Measurements from ENCODE around the gene TFF2. TPM values are rescaled to one million over a fixed set of nuclear protein-coding genes. Genes with fewer than 3 reads are reported as not detected.
A peak's percentile ranks its signal among the peaks of the same experiment; 100 is the strongest.

TFF2 gene
- polyA plus RNA-seq, 3 donors, result not detected

DNA sequence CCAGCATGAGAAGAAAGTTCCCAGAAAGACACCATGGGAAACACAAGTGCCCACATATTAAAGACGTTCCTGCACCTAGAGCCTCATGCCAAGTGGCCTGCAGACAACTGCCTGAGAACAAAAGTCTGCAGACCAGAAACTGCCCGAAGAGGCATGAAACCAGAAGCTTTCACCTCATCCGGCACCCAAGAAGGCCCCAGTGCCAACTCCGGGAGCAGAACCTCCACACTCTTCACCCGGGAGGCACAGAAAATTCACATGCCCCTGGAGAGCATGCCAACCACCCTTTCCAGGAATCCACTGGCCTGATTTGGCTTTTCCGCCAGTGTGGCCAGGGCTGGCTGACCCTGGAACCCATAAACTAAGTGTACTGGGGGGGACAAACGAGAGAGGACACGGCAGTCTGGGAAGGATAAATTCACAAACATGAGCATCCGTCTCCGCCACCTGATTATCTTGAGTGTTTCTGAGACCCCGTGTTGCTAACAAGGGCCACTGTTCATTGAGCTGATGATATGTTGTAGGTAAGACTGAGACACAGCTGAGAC is 6.8 kb downstream of the TFF2 start:
- no peaks in the 10 kb centered on the region for H3K9me3 Mint-ChIP-seq
- H4K20me1 ChIP-seq (ENCODE audit: insufficient read depth, low read length), result no peaks in the 10 kb centered on the region
- H3K36me3 Mint-ChIP-seq, result no peaks in the 10 kb centered on the region
- no peaks in the 10 kb centered on the region for H3K4me1 ChIP-seq (ENCODE audit: control insufficient read depth in 1 of 2, insufficient read depth in 2 of 2, low read length in 2 of 2)
- H3K4me3 Mint-ChIP-seq, result no peak overlapping the region
- H3K79me2 ChIP-seq (ENCODE audit: insufficient read depth, low read length), result no peaks in the 10 kb centered on the region
- no peaks in the 10 kb centered on the region for H3K36me3 ChIP-seq (replicated peaks in 1 of 2; ENCODE audit: control insufficient read depth in 1 of 2, insufficient read depth in 2 of 2, low read length in 2 of 2)
- no peaks in the 10 kb centered on the region for H3K4me1 Mint-ChIP-seq
- H3K27ac Mint-ChIP-seq, result peak overlapping the region in 1 of 7 donors; percentile 63
- DNase-seq, result no peak
- H3K9ac ChIP-seq (ENCODE audit: insufficient read depth, low read length, poor library complexity, severe bottlenecking), result no peak overlapping the region
- no peaks in the 10 kb centered on the region for H3K9me3 ChIP-seq (replicated peaks in 1 of 2; ENCODE audit: control insufficient read depth in 1 of 2, insufficient read depth in 1 of 2, low read length in 2 of 2)
- intact Hi-C loops (cut with micrococcal nuclease), result no loop called here
- no peak overlapping the region for H2AFZ ChIP-seq (ENCODE audit: insufficient read depth, low read depth, low read length, poor library complexity, severe bottlenecking)
- no peak for TF ChIP-seq CTCF (IDR thresholded peaks at IDR 0.05)
- peaks cover 0 to 5% (median 2%) of the 10 kb centered on the region in 3 donors for H3K27me3 Mint-ChIP-seq (ENCODE audit: low read depth in 3 of 3)
- 88% methylated on average over 7 of the region's 11 CpGs for WGBS (ENCODE audit: insufficient coverage)
- H3K27ac ChIP-seq (ENCODE audit: low read depth in 1 of 2, low read length in 2 of 2), result no peak overlapping the region
- H3K27me3 ChIP-seq (ENCODE audit: control insufficient read depth in 2 of 2, insufficient read depth in 2 of 2, low read length in 2 of 2), result no peaks in the 10 kb centered on the region
- no peak overlapping the region for H3K4me3 ChIP-seq (replicated peaks in 1 of 3; ENCODE audit: low read depth in 2 of 3, low read length in 3 of 3)
- no peak overlapping the region for H3K4me2 ChIP-seq (replicated peaks; ENCODE audit: extremely low read depth, low read length, poor library complexity, severe bottlenecking)

GRCh38 chr21:42343556-42343955 is 7.2 kb downstream of the TFF2 start:
- intact Hi-C loops (cut with micrococcal nuclease), result no loop called here
- Mint-ChIP-seq H3K4me1 (no peaks in the 10 kb centered on the region), H3K36me3 (no peaks in the 10 kb centered on the region), H3K27me3 (ENCODE audit: low read depth in 3 of 3) (peaks cover 0 to 5% (median 2%) of the 10 kb centered on the region in 3 donors), H3K27ac (no peak overlapping the region), H3K9me3 (no peaks in the 10 kb centered on the region), H3K4me3 (no peak overlapping the region)
- DNase-seq, result no peak
- H3K9me3 ChIP-seq (replicated peaks in 1 of 2; ENCODE audit: control insufficient read depth in 1 of 2, insufficient read depth in 1 of 2, low read length in 2 of 2), result no peaks in the 10 kb centered on the region
- no peaks in the 10 kb centered on the region for H3K27me3 ChIP-seq (ENCODE audit: control insufficient read depth in 2 of 2, insufficient read depth in 2 of 2, low read length in 2 of 2)
- no peak for TF ChIP-seq CTCF (IDR thresholded peaks at IDR 0.05)
- H3K79me2 ChIP-seq (ENCODE audit: insufficient read depth, low read length), result no peaks in the 10 kb centered on the region
- no peak overlapping the region for H3K4me3 ChIP-seq (replicated peaks in 1 of 3; ENCODE audit: low read depth in 2 of 3, low read length in 3 of 3)
- 96% methylated on average over 5 of the region's 6 CpGs for WGBS (ENCODE audit: insufficient coverage)
- no peaks in the 10 kb centered on the region for H3K36me3 ChIP-seq (replicated peaks in 1 of 2; ENCODE audit: control insufficient read depth in 1 of 2, insufficient read depth in 2 of 2, low read length in 2 of 2)
- no peak overlapping the region for H2AFZ ChIP-seq (ENCODE audit: insufficient read depth, low read depth, low read length, poor library complexity, severe bottlenecking)
- H4K20me1 ChIP-seq (ENCODE audit: insufficient read depth, low read length), result no peaks in the 10 kb centered on the region
- no peak overlapping the region for H3K9ac ChIP-seq (ENCODE audit: insufficient read depth, low read length, poor library complexity, severe bottlenecking)
- H3K27ac ChIP-seq (ENCODE audit: low read depth in 1 of 2, low read length in 2 of 2), result no peak overlapping the region
- no peak overlapping the region for H3K4me2 ChIP-seq (replicated peaks; ENCODE audit: extremely low read depth, low read length, poor library complexity, severe bottlenecking)
- H3K4me1 ChIP-seq (ENCODE audit: control insufficient read depth in 1 of 2, insufficient read depth in 2 of 2, low read length in 2 of 2), result no peaks in the 10 kb centered on the region

Measured in CD14-positive monocyte (primary cell).